Measurements from ENCODE around the gene RAD50.
"Not testable (repeated sequence)": the region's sequence is repeated elsewhere in the genome, so short reads cannot be mapped to it uniquely, and the experiment has no call there.

The RAD50 gene

DNA sequence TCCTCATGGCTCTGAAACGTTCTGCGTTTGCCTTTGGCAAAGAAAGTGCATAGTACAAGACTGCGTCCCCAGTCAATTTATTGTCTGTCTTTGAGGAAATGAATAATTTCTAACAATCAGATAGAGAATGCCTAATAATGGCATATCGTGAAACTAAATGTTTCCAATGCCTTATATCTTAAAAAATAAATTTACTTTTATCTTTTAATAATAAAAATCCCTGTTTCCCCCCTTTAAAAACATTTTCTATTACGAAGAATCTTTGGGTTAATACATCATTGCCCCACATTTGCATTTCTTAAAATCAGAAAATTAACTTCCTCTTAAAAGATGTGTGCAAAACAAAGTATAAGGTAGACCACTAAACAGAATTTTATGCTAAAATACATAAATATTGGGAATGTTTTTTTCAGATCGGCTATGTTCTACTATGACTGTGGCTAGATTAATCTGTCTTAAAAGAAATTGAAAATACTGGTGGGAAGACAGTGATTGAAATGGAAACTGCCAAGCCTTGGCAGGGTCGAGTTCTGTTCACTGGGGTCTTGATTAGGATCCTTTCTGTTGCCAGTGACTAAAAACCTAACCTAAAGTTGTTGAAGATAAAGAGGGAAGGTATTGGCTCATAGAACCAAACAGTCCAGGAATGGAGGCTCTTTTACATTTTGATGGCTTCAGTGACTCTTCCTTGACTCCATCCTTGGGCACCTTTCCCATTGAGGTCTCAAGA lies 13.1 kb upstream of the RAD50 start, which contains the start of gene IL5:
Gene IL5, minus strand, starts transcription at position 51 of the 730 bp plus-strand sequence. Its CDS starts 44 bp downstream, at position 7.
- no peak for TF ChIP-seq CTCF (conservative IDR thresholded peaks at IDR 0.05; ENCODE audit: low read depth, low read length)
- H3K4me3 ChIP-seq (ENCODE audit: low read depth, low read length): no peak within 1 kb of the TSS
- DNase-seq (ENCODE audit: low read depth): no peak

DNA sequence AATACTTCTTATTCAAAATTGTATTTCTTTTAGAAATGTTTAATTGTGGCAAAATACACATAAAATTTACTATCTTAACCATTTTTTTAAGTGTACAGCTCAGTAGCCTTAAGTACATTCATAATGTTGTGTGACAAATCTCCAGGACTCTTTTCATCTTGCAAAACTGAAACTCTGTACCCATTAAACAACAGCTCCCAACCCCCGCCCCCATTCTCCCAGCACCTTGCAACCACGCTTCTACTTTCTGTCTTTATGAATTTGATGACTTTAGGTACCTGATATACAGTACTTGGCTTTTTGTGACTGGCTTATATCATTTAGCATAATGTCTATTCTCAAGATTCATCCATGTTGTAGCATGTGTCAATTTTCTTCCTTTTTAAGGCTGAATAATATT lies 10.7 kb upstream of the RAD50 start:
- DNase-seq (ENCODE audit: low read depth): no peak
- H3K4me3 ChIP-seq (ENCODE audit: low read depth, low read length): no peak overlapping the region
- TF ChIP-seq CTCF (conservative IDR thresholded peaks at IDR 0.05; ENCODE audit: low read depth, low read length): no peak

DNA sequence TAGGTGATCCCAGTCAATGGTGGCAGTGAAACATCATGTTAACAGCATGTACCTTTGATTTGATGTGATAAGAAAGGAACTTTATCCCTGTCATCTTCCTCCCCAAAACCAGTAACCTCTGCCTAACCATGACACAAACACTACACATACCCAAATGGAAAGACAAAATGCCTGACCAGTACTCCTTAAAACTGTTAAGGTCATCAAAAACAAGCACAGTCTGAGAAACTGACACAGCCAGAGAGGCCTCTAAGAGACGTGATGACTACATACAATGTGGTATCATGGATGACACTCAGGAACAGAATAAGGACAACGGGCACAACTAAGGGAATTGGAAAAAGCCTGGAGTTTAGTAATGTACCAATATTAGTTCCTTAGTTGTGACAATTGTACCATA lies 9.5 kb upstream of the RAD50 start:
- no peak for DNase-seq (ENCODE audit: low read depth)
- TF ChIP-seq CTCF (conservative IDR thresholded peaks at IDR 0.05; ENCODE audit: low read depth, low read length): no peak
- no peak overlapping the region for H3K4me3 ChIP-seq (ENCODE audit: low read depth, low read length)

DNA sequence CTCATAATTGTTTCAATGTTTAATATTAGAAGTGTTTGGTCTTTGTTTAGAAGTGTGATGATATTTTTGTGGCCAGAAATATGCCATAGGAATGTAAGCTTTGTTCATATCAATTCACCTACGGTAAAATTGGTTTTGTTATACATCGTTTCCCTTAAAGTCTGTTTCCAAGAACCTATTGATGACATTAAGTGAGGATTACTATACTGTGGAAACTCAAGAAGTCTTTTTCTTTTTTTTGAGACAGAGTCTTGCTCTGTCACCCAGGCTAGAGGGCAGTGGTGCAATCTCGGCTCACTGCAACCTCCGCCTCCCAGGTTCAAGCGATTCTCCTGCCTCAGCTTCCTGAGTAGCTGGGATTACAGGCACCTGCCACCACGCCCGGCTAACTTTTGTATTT lies 7.9 kb upstream of the RAD50 start:
- DNase-seq (ENCODE audit: low read depth); H3K4me3 ChIP-seq (ENCODE audit: low read depth, low read length): not testable (repeated sequence)

GRCh38 chr5:132549576-132549975 lies 7.2 kb upstream of the RAD50 start:
- no peak for TF ChIP-seq CTCF (conservative IDR thresholded peaks at IDR 0.05; ENCODE audit: low read depth, low read length)
- H3K4me3 ChIP-seq (ENCODE audit: low read depth, low read length): no peak overlapping the region
- DNase-seq (ENCODE audit: low read depth): no peak

- no peak for DNase-seq (ENCODE audit: low read depth)
- no peak for TF ChIP-seq CTCF (conservative IDR thresholded peaks at IDR 0.05; ENCODE audit: low read depth, low read length)
- H3K4me3 ChIP-seq (ENCODE audit: low read depth, low read length): peak overlapping the region; percentile 87
Observed at GRCh38 chr5:132556153-132556762, 519 bp upstream of the RAD50 start.

GRCh38 chr5:132557478-132558172 lies 848 bp downstream of the RAD50 start:
- DNase-seq (ENCODE audit: low read depth): peak; percentile 33
- no peak for TF ChIP-seq CTCF (conservative IDR thresholded peaks at IDR 0.05; ENCODE audit: low read depth, low read length)
- H3K4me3 ChIP-seq (ENCODE audit: low read depth, low read length): peak overlapping the region; percentile 87

Data from choroid plexus epithelial cell (primary cell).